NB4 (cell line): ENCODE measurements around the gene NUDC.
"Not testable (repeated sequence)": the region's sequence is repeated elsewhere in the genome, so short reads cannot be mapped to it uniquely, and the experiment has no call there.

Source experiments
- CTCF ChIP-seq: IDR thresholded peaks from one replicate; pipeline ENCODE4 v1.5.1; 2012; ENCODE audit warnings: low read depth, low read length
- MAX ChIP-seq: IDR thresholded peaks from 2 replicates; pipeline ENCODE4 v1.6.1; 2011; ENCODE audit warnings: low read depth, low read length
- POLR2A ChIP-seq: IDR thresholded peaks from 2 replicates; pipeline ENCODE4 v1.6.1; 2011; ENCODE audit warnings: mild to moderate bottlenecking; ENCODE audit not compliant: insufficient read length; ENCODE audit errors: extremely low read depth

GRCh38 chr1:26873097-26873496, 48.4 kb upstream of the NUDC start:
- not testable (repeated sequence) for TF ChIP-seq POLR2A, CTCF, MAX
